NCI-H1436 treated with DMSO at 0.1 percent for 48 hours (cell line): ENCODE measurements around the gene ECHS1.
"Not testable (repeated sequence)": the region's sequence is repeated elsewhere in the genome, so short reads cannot be mapped to it uniquely, and the experiment has no call there.

Source experiments
- DNase-seq: peaks from one replicate; lab custom pipeline; 2025; lab: John Stamatoyannopoulos, UW

The ECHS1 gene

DNA sequence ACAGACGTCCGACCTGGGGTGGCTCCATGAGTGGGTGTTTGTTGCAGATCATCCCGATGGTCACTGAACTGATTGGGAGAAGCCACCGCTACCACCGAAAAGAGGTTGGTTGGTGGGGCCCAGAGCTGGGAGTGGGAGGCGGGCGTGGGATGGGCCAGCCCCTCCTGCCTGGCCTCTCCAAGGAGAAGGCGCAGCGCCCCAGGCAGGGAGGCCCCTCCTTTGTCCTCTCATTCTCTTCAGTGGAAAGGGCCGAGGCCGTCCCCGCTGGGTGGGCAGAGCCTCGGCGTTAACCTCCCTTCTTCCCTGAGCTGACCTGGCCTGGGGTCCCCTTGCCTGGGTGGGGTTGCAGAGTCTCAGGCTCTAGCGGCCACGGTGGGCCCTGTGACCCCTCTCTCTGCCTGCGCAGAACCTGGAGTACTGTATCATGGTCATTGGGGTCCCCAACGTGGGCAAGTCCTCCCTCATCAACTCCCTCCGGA, 26.0 kb upstream of the ECHS1 start:
- DNase-seq, result no peak

GRCh38 chr10:133397938-133398337, 24.8 kb upstream of the ECHS1 start:
- DNase-seq, result no peak

DNA sequence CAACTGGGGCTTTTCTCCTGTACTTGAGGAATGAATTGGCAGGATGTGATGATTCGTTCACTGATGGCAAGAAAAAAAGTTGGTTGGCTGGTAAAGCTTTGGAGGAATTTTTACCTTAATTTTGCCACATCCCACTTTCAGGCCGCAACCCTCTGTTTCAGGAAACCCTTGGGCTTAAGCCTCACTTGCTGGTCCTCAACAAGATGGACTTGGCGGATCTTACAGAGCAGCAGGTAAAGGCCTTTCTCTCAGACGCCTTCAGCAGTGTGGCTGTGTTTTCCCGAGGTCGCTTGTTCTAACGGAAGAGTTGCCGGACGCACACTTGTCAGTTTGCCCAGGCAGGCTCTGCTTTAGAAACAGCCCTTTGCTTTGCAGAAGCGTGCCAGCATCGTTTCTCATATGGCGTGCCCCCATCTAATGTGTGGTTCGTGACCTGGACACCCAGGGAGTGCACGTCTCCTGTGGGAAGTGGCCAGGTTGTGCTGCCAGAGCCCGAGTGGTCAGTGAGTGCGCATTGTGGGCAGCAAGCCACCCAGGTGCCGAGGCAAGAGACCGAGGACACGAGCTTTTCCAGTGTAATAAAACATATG, 23.0 kb upstream of the ECHS1 start:
- no peak for DNase-seq

- DNase-seq, result no peak
These were observed 21.7 kb upstream of the ECHS1 start for GRCh38 chr10:133394801-133395221.

- DNase-seq, result peak; percentile 75
These were observed 21.0 kb upstream of the ECHS1 start, which contains the start of gene MTG1 for GRCh38 chr10:133394064-133394663. TSS of gene MTG1 (plus strand) at chr10:133394157. CDS start at chr10:133394221, 64 bp downstream.

DNA sequence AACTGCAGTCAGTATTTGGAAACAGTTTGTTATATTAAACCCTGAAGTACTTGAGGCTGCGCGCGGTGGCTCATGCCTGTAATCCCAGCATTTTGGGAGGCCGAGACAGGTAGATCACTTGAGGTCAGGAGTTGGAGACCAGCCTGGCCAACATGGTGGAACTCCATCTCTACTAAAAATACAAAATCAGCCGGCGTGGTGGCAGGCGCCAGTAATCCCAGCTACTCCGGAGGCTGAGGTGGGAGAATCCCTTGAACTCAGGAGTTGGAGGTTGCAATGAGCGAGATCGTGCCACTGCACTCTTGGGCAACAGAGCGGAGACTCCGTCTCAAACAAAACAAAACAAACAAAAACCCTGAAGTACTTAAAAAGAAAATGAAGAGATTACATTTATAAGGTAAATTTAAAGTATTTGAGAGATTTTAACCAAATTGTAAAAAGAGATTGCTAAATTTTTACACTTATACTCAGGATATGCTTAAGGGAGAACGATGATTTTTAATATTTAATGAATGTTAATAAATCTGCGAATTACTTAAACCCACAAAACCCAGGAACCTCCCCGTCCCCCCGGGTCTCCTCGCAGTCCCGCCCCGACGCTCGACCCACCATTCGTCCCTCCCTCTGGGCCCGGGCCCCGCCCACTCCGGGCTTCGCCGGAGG, 20.4 kb upstream of the ECHS1 start:
- no peak for DNase-seq

GRCh38 chr10:133391761-133392518, 18.8 kb upstream of the ECHS1 start:
- DNase-seq, result no peak

- DNase-seq, result no peak
These were observed 18.1 kb upstream of the ECHS1 start for GRCh38 chr10:133391249-133391635.

DNA sequence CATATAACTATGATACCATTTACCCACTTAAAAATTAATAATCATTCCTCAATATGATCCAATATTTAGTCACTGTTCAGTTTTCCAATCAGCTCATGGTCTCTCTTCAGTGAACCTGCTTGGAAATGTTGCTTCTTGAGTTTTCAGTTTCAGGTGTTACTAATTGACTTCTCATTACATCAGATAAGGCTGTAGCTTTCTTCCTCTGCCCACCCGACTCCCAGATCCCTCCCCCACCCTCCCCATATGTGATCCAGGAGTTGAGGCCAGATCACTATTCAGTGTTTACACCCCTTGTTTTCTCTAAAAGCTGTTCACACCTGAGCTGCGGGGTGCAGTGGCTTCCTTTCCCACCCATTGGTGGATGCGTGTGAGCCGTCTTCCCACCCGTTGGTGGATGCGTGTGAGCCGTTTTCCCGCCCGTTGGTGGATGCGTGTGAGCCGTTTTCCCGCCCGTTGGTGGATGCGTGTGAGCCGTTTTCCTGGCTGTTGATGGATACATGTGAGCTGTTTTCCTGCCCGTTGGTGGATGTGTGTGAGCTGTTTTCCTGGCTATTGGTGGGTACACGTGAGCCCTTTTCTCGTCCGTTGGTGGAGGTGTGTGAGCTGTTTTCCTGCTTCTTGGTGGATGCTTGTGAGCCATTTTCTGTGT, 17.6 kb upstream of the ECHS1 start:
- no peak for DNase-seq

DNA sequence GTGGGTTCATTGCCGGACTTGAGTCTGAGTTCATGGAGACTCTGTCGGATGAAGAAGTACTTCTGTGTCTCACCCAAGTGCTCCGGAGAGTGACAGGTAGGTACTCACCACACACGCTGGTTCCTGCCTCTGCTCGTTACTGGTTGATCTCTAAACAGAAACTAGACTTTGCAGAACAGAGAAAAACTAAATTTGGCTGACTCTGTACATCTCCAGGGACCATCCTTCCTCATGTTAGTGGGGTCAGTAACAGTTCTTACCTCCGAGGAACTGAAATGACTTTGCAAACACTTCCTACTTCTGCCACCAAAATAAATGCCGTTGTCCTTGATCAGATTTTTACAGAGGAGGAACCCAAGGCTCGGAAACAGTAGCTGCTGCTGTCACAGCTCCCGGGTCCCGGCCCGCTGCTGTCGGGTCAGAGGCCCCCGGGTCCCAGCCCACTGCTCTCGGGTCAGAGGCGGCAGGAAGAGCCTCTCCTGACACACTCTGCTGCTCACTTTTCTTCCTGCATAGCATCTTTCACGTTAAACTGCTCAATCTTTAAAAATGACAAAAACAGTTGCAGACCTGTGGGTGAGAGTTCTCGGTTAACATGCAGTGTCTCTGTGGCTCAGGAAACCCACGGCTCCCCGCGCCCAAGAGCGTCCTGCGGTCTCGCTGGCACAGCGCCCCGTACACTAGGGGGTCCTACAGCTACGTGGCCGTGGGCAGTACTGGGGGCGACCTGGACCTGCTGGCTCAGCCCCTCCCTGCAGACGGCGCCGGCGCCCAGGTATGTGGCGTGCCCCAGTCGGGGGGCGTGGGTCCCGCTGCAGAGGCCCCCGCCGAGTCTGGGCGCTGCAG, 16.0 kb upstream of the ECHS1 start:
- DNase-seq, result no peak

- DNase-seq, result no peak
These were observed 15.2 kb upstream of the ECHS1 start for GRCh38 chr10:133388236-133388972.

GRCh38 chr10:133386951-133387350, 13.8 kb upstream of the ECHS1 start:
- not testable (repeated sequence) for DNase-seq

DNA sequence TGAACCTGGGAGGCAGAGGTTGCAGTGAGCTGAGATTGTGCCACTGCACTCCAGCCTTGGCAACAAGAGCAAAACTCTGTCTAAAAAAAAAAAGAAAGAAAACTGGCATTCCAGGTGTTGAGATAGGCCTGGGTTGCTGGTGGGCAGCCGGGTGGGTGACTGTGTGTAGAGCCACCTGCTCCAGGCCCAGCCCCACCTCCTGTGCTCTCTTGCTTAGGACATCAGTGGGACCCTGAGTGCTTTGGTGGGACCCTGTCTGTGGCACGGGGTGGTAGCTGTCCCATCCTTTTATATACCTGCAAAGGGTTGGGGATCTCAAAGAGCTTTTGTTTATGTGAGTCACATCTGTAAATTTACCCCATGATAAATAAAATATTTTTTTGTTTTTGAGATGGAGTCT, 12.1 kb upstream of the ECHS1 start:
- no peak for DNase-seq

DNA sequence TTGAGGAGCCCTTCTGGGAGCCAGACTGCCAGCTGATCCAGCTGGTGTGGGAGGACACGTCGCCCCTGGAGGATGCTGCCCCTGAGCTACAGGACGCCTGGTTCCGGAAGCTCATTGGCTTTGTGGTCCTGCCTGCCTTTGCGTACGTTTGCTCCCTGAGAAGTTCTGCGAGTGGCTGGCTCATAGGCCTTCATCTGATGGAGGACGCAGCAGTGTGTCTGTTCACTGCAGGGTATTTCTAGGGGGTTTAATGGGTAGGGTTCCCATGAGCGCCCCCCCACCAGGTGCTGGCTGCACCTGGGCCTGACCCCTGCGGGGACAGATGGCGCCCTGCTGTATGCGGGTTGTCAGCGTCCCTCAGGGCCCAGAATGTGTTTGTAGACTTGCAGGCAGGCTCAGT, 10.9 kb upstream of the ECHS1 start:
- no peak for DNase-seq

GRCh38 chr10:133383551-133383950, 10.4 kb upstream of the ECHS1 start:
- DNase-seq, result no peak

GRCh38 chr10:133381036-133381435, 7.9 kb upstream of the ECHS1 start:
- DNase-seq, result no peak

GRCh38 chr10:133379801-133380666, 6.9 kb upstream of the ECHS1 start:
- no peak for DNase-seq

GRCh38 chr10:133379152-133379800, 6.1 kb upstream of the ECHS1 start, which contains the start of gene PAOX:
TSS of gene PAOX (plus strand) at chr10:133379262. CDS start at chr10:133379317, 55 bp downstream.
- no peak for DNase-seq
